Peyer's patch (tissue), 4 donors: ENCODE data around the gene KCNC1.

Experiments used
- CTCF ChIP-seq, 6 experiments: fragments of 450-650 bp in 4 of 6; fragments of 200-600 bp in 2 of 6; sonication (generic) in 1 of 6; IDR thresholded peaks; one replicate each; pipeline ENCODE4 v1.5.1; 2017 to 2019; ENCODE audit warnings: antibody characterized with exemption in 6 of 6, mild to moderate bottlenecking in 3 of 6, moderate library complexity in 1 of 6
- POLR2A ChIP-seq, 2 donors: fragments of 450-650 bp; IDR thresholded peaks; one replicate each; pipeline ENCODE4 v1.5.1; 2017; ENCODE audit warnings: antibody characterized with exemption in 2 of 2, mild to moderate bottlenecking in 2 of 2, moderate library complexity in 2 of 2

DNA sequence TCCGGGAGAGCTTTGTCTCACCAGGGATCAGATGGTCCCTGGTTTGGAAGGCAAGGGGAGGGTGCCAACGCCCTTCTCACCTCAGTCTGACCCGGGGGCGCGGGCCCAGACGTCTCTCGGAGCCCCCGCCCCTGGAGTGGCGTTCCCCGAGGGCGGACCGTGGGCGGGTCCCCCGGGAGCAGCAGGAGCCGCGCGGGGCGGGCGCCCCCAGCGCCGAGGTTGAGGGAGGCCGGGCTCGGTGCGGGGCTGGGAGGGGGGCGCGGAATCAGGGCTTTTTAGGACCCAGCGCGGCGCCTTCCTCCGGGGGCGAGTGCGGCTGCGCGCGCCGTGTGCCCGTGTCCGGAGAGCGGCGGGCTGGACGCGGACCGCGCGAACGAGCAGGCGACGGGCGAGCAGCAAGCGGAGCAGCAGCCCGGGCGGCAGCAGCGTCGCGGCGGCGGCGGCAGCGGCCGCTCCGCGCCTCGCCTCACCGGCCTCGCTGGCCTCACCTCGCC, at the start of gene KCNC1:
- TF ChIP-seq CTCF (IDR thresholded peaks at IDR 0.05), result no peak
- no peak for TF ChIP-seq POLR2A (IDR thresholded peaks at IDR 0.05)
